GM18499 (cell line): ENCODE results near the gene RCBTB1.
"Not testable (repeated sequence)": the region's sequence is repeated elsewhere in the genome, so short reads cannot be mapped to it uniquely, and the experiment has no call there.

ENCODE experiments used
- ATAC-seq: cut with Tn5 transposase; IDR thresholded peaks from one replicate; pipeline ENCODE4 v1.9.1; 2021; ENCODE audit warnings: moderate number of reproducible peaks; ENCODE audit not compliant: insufficient read depth, unreplicated experiment

Gene RCBTB1

GRCh38 chr13:49585220-49586157, at the start of gene RCBTB1:
TSS of gene RCBTB1 (minus strand) at chr13:49585558. CDS start at chr13:49567279, 18,279 bp downstream.
- no peak for ATAC-seq

DNA sequence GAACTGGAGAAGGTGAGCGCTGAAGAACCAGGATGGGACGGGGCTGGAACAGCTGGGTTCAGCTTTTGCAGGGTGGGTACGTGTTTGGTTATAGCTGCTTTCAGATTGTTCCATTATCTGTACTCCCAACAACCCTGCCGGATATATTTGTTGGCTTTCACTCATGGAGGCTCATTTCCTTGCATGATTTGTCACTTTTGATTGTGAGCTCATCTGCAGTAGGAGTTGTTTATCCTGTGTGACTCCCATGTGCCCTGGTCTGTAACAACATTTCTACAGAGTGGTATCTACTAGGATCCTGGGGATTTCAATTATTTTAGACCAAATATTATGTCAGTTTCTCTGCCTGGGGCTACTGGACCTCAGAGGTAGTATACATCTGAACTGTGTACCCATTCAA, 48.4 kb upstream of the RCBTB1 start:
- no peak for ATAC-seq

DNA sequence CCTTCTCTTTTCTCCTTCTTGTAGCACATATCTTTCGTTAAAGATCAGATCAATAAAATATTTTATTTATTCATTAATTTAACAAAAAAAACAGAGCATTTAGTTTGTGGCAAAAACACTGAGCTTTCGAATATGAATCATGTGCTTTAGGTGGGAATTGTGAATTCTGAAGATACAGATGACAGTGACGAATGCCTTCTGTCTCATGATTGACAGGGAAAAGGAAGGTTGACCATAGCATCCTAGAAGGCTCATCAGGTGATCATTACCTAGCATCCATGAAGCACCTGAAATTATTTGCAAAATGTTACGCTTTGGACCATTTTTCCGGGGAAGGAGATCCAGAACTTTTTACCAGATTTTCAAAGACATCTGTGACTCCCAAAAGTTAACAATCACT, 46.8 kb upstream of the RCBTB1 start:
- no peak for ATAC-seq

DNA sequence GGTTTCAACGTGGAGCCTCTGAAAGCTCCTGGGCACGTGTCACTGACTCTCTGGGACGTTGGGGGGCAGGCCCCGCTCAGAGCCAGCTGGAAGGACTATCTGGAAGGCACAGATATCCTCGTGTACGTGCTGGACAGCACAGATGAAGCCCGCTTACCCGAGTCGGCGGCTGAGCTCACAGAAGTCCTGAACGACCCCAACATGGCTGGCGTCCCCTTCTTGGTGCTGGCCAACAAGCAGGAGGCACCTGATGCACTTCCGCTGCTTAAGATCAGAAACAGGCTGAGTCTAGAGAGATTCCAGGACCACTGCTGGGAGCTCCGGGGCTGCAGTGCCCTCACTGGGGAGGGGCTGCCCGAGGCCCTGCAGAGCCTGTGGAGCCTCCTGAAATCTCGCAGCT, 45.2 kb upstream of the RCBTB1 start:
- ATAC-seq: no peak

DNA sequence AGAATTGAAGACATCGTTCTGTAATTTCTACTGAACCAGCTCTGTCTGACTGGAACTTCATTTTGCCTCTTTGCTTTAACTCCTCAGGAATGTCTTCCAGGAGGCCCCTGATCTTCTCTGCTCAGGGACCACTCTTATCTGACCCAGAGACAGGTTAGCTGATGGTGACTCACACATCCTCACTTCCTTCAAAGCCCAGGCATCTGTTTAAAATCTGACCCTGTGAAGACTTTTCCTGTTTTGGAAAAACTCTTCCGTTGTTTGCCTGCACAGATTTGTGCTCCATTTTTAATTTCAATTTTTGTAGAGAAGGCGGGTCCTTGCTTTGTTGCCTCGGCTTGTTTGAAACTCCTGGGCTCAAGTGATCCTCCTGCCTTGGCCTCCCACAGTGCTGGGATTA, 44.6 kb upstream of the RCBTB1 start:
- ATAC-seq: no peak

- no peak for ATAC-seq
These were observed 44.0 kb upstream of the RCBTB1 start for GRCh38 chr13:49629196-49629938.

DNA sequence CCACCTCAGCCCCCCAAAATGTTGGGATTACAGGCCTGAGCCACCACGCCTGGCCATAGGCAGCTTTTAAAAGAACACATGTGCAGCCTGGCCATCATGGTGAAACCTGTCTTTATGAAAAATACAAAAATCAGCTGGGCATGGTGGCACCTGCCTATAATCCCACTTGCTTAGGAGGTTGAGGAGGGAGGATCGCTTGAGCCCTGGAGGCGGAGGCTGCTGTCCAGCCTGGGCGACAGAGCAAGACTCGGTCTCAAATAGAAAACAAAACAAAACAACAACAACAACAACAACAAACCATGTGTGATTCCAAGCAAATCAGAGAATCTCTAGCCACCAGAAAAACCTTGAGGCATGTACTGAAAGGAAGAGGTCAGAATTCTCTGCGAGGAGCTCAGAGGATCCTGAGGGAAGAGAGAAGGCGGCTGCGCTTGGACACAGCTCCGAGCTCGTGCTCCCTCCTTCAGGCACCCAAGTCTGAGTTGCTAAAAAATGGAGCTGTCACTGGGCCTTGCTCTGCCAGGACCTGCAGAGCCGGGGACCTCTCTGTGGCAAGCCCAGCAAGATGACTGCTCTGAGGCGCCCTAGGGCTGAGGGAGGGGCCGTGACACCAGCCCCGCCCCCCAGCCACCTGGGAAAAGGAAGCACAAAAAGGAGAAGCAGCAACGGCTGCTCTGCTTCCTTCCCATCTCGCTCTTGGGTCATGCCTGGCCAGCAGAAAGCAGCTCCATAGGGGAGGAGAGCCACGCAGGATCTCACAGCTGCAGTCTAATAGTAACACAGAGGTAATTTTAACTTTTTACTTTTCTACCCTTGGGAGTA, 42.7 kb upstream of the RCBTB1 start, which contains the start of gene ARL11:
Gene ARL11 (plus strand): TSS at position 677 of the 822 bp plus-strand sequence. CDS start 1,941 bp downstream, outside the sequence.
- peak; percentile 70 for ATAC-seq

DNA sequence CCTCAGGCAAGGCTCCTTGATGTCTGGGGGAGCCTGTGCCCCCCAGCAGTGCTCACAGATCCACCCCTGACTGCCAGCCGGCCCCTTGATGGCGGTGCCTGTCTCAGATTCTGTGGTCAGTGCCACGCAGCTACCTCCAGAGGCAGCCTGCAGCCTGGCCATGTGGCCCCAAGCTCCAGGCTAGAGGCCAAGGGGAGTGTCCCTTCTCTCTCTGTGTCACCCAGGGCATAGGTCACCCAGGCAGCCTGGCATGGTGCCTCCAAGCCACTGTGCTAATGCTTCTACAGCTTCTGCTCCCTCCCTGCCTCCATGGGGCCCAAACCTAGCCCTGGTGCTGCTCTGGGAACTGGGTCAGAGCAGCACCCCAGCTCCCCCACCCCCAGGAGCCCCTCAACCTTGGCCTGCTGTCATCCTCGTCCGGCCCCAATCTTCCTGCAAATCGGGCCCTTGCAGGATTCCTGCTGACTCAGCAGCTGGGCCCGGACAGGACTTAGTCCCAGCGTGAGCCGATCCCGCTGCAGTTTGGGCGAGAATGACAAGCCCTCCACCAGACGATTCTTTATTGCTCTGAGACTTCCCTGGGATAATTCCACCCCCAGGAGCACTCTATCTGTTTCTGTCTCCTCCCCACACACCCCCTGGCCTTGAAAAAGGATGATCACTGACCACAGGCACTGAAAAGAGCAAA, 40.2 kb upstream of the RCBTB1 start:
- no peak for ATAC-seq

GRCh38 chr13:49624229-49624628, 38.9 kb upstream of the RCBTB1 start:
- no peak for ATAC-seq

GRCh38 chr13:49622174-49622946, 37.0 kb upstream of the RCBTB1 start:
- no peak for ATAC-seq

- ATAC-seq: no peak
These were observed 34.8 kb upstream of the RCBTB1 start for GRCh38 chr13:49620170-49620621.

- ATAC-seq: no peak
These were observed 31.3 kb upstream of the RCBTB1 start for GRCh38 chr13:49616676-49617065.

DNA sequence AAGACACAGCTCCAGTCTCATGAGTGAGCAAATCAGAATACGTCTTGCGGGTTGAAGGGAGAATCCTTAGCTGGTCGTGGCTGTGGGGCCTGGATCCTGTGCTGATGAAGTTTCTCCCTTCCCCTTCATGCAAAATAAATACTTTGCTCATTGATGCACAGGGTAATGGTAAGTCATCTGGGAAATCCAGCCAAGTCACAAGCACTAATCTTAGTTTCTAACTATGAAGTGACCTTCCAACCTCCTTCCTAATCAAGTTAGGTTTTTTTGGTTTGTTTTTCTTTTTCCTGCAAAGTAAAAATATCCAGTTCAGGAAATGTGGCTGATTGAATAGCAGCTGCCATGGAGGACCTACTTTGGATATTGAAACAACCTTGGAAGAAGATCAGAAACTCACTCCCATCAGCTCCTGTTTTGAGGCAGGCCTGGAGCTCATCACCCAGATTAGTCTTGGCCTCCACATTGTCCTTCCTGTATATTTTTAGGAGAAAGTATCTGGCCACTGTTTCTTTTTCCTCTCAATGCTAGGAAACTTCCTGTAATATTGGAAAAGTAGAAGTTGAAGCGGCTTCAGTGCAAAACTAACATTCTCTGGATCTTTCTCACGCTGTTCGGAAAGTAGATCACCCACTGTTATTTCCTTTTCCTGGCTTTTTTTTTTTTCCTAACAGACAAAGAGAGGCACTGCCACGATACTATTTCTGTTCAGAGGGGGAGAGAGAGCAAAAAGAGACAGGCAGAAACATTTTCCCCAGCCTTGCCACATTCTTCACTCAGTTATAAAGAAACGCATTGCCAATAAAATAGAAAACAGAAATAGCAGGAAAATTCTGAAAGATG, 30.7 kb upstream of the RCBTB1 start:
- ATAC-seq: no peak

- ATAC-seq: not testable (repeated sequence)
These were observed 26.7 kb upstream of the RCBTB1 start for GRCh38 chr13:49612042-49612441.

GRCh38 chr13:49610176-49610575, 24.8 kb upstream of the RCBTB1 start:
- ATAC-seq: no peak

DNA sequence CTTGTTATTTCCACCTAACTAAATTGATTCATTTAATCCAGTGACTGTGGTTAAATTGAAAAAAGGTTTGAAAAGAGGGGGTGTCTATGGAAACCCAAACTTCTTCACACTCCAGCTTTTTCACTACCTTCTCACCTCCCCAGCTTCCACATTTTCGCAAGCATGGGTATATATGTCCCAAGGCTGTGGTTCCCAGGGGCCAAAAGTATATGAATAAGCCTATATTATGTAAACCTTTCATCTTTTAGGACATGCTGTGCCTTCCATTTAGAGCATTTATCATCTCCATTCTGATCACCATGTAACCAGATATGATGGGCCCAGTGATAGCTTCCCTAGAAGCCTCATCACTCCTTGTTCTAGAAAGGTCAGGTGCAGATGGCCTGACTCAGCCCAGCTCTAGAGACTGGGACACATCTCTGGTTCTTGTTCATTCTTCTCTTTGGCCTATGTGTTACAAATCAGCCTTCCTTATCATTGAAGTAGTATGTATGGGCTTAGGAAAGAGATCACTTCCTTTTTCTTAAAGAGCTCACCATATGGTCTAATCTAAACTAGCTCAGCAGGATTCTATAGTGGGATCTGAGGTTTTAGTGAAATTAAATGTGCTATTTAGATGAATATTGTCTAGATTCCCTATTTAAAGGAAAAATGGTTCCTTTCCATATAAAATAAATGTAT, 23.4 kb upstream of the RCBTB1 start:
- ATAC-seq: no peak

DNA sequence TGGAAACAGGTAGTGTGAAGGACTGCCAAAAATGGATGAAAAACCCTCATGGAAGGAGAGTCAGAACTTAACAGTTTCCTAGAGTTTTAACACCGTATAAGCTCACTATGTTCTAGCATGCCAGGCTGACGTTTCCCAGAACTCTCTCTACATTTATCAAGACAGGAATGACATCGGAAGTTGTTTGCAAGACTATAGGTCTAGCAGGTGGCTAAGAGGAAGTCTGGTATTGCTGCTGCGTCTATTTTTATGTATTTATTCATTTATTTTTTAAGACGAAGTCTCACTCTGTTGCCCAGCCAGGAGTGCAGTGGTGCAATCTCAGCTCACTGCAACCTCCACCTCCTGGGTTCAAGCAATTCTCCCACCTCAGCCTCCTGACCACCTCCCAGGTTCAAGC, 22.4 kb upstream of the RCBTB1 start:
- no peak for ATAC-seq
